Aorta (tissue), 5 donors: ENCODE data around the gene MCM7. TPM values are rescaled to one million over a fixed set of nuclear protein-coding genes. Genes with fewer than 3 reads are reported as not detected.

ENCODE experiments used
- ATAC-seq: fragments of 200-7000 bp; cut with Tn5 transposase; one replicate; pipeline ENCODE4 v1.9.1; 2022; ENCODE audit warnings: moderate library complexity; ENCODE audit not compliant: low FRiP score
- DNase-seq, 2 donors: peaks; one replicate each; pipeline ENCODE4 v3.0.0-alpha.2; 2020
- H3K27ac ChIP-seq, 2 donors: one replicate each; pipeline ENCODE4 v1.5.1; 2013; ENCODE audit warnings: low read length in 2 of 2, mild to moderate bottlenecking in 2 of 2, moderate library complexity in 2 of 2, control low read depth in 1 of 2, inconsistent platforms in 1 of 2, low read depth in 1 of 2
- H3K27me3 ChIP-seq, 2 donors: one replicate each; pipeline ENCODE4 v1.6.1; 2013; ENCODE audit warnings: control low read depth in 1 of 2, low read length in 1 of 2, mild to moderate bottlenecking in 1 of 2, moderate library complexity in 1 of 2; ENCODE audit not compliant: insufficient read depth in 2 of 2, control insufficient read depth in 1 of 2
- H3K36me3 ChIP-seq, 2 donors: one replicate each; pipeline ENCODE4 v1.6.1; 2013; ENCODE audit warnings: control low read depth in 1 of 2, low read length in 1 of 2, mild to moderate bottlenecking in 1 of 2; ENCODE audit not compliant: insufficient read depth in 2 of 2, control insufficient read depth in 1 of 2
- H3K4me1 ChIP-seq, 2 donors: one replicate each; pipeline ENCODE4 v1.6.1; 2013; ENCODE audit warnings: low read length in 2 of 2, control low read depth in 1 of 2, mild to moderate bottlenecking in 1 of 2, moderate library complexity in 1 of 2; ENCODE audit not compliant: insufficient read depth in 2 of 2, control insufficient read depth in 1 of 2
- H3K4me3 ChIP-seq, 2 donors: one replicate each; pipeline ENCODE4 v1.5.1; 2013; ENCODE audit warnings: low read length in 2 of 2, control low read depth in 1 of 2, mild to moderate bottlenecking in 1 of 2
- H3K9me3 ChIP-seq: one replicate; pipeline ENCODE4 v1.6.1; 2013; ENCODE audit warnings: mild to moderate bottlenecking, low read length; ENCODE audit not compliant: control insufficient read depth
- WGBS, 2 donors: extraction: QIAGEN DNeasy Blood & Tissue Kit; methylation state at CpG; one replicate each; pipeline ENCODE4 v1.1.7; 2013; 5-methylcytosine and 5-hydroxymethylcytosine counted together
- intact Hi-C, 2 donors: fragments of 100-400 bp; cut with DNase I; formaldehyde crosslinking; loops; one replicate each; pipeline versions ENCODE4 v1.14.2 to v1.15.0; 2022
- polyA plus RNA-seq, 2 donors: library from polyadenylated mRNA; stranded (reverse); fragments of 200-250 nt; gene quantifications; one replicate each; pipeline ENCODE4 v1.2.3, GENCODE V29; 2013
- total RNA-seq, 2 donors: library from RNA; stranded (reverse); fragmentation: NEBNext Ultra II Directional; extraction: Animal tissue kit (Norgen Biotek cat#: 25700); gene quantifications; one replicate each; pipeline ENCODE4 v1.2.1, GENCODE V29; 2021
- donor health status: healthy with polysubstance abuse.
- donor health status: Bipolar disorder and iron deficiency.
- donor health status: DM: no; HTN: no; CAD: no.
- donor health status: DM: no; HTN: no; CAD: no.
- donor health status: DM: yes; HTN: yes; CAD: no.

Gene MCM7
- total and polyA plus RNA-seq, 4 donors, result 27.1 to 90.8 (median 46.5) TPM

- intact Hi-C loops, result loop anchor here in 1 of 2 donors (5.0 kb wide), 1 partner anchor 41 kb away; the partner anchor contains the start of gene ZSCAN21
Observed at GRCh38 chr7:100088095-100088620, 13.0 kb downstream of the MCM7 start.

GRCh38 chr7:100087055-100087750, 14.0 kb downstream of the MCM7 start:
- H3K27me3 ChIP-seq, result no peaks in the 10 kb centered on the region
- H3K4me1 ChIP-seq, result no peaks in the 10 kb centered on the region
- intact Hi-C loops, result loop anchor here in 1 of 2 donors (5.0 kb wide), 1 partner anchor 40 kb away; the partner anchor contains the start of gene ZSCAN21
- H3K9me3 ChIP-seq, result no peaks in the 10 kb centered on the region
- no peak overlapping the region for H3K4me3 ChIP-seq
- 71 to 73% methylated on average over 10 of the region's 10 CpGs for WGBS, 2 donors
- DNase-seq (no peak), ATAC-seq (no peak)
- H3K36me3 ChIP-seq, result peaks cover 0 to 8% of the 10 kb centered on the region in 2 donors
- no peak overlapping the region for H3K27ac ChIP-seq

More at GRCh38 chr7:100088095-100088620, 13.0 kb downstream of the MCM7 start:
- Histone ChIP-seq H3K36me3 (peaks cover 0 to 8% of the 10 kb centered on the region in 2 donors), H3K27me3 (no peaks in the 10 kb centered on the region), H3K4me3 (peak overlapping the region in 1 of 2 donors; percentile 64), H3K27ac (peak overlapping the region in 1 of 2 donors; percentile 4), H3K4me1 (no peaks in the 10 kb centered on the region), H3K9me3 (no peaks in the 10 kb centered on the region)
- DNase-seq, result no peak
- WGBS, 2 donors, result 68 to 72% methylated on average over 11 of the region's 11 CpGs
- no peak for ATAC-seq

- DNase-seq (no peak), ATAC-seq (no peak)
- H3K27ac ChIP-seq, result no peak overlapping the region
- no peaks in the 10 kb centered on the region for H3K27me3 ChIP-seq
- intact Hi-C loops, result loop anchor here in 1 of 2 donors (5.0 kb wide), 1 partner anchor 38 kb away; the partner anchor contains the start of gene ZSCAN21
- no peaks in the 10 kb centered on the region for H3K9me3 ChIP-seq
- H3K36me3 ChIP-seq, result no peaks in the 10 kb centered on the region
- no peak overlapping the region for H3K4me3 ChIP-seq
- H3K4me1 ChIP-seq, result no peaks in the 10 kb centered on the region
- 62 to 66% methylated on average over 3 of the region's 3 CpGs for WGBS, 2 donors
Observed at GRCh38 chr7:100085515-100085914, 15.7 kb downstream of the MCM7 start.

- DNase-seq, result no peak
- Histone ChIP-seq H3K27ac (no peak overlapping the region), H3K4me1 (no peaks in the 10 kb centered on the region), H3K27me3 (no peaks in the 10 kb centered on the region), H3K9me3 (no peaks in the 10 kb centered on the region), H3K36me3 (no peaks in the 10 kb centered on the region), H3K4me3 (no peak overlapping the region)
- WGBS, 2 donors, result 58 to 61% methylated on average over 4 of the region's 4 CpGs
- intact Hi-C loops, result loop anchor here in 1 of 2 donors (5.0 kb wide), 1 partner anchor 91 kb away; no protein-coding TSS in a partner anchor
- ATAC-seq, result no peak
Observed at GRCh38 chr7:100082978-100083377, 18.2 kb downstream of the MCM7 start.

- H3K9me3 ChIP-seq, result no peaks in the 10 kb centered on the region
- ATAC-seq (peak; percentile 98), DNase-seq (peak; percentile 99)
- H3K27me3 ChIP-seq, result no peaks in the 10 kb centered on the region
- intact Hi-C loops, result loop anchor here in 1 of 2 donors (5.0 kb wide), 1 partner anchor 89 kb away; no protein-coding TSS in a partner anchor
- no peaks in the 10 kb centered on the region for H3K4me1 ChIP-seq
- peak within 1 kb of the TSS; percentile 61 to 83 for H3K4me3 ChIP-seq
- peaks cover 0 to 3% of the 10 kb centered on the region in 2 donors for H3K36me3 ChIP-seq
- H3K27ac ChIP-seq, result peak within 1 kb of the TSS in 1 of 2 donors; percentile 26
- WGBS, 2 donors, result 0 to 1% methylated on average over 54 to 55 of the region's 55 CpGs
Observed at GRCh38 chr7:100081535-100082102, 19.6 kb downstream of the MCM7 start, which contains the start of gene ZNF3. TSS of gene ZNF3 (minus strand) at chr7:100081723. CDS start at chr7:100077357, 4,366 bp downstream.

- ATAC-seq (no peak), DNase-seq (no peak)
- intact Hi-C loops, result loop anchor here in 1 of 2 donors (5.0 kb wide), 1 partner anchor 89 kb away; no protein-coding TSS in a partner anchor
- Histone ChIP-seq H3K4me3 (peak overlapping the region; percentile 61 to 83), H3K4me1 (no peaks in the 10 kb centered on the region), H3K36me3 (peaks cover 0 to 3% of the 10 kb centered on the region in 2 donors), H3K9me3 (no peaks in the 10 kb centered on the region), H3K27ac (peak overlapping the region in 1 of 2 donors; percentile 26), H3K27me3 (no peaks in the 10 kb centered on the region)
- 1% methylated on average over 34 of the region's 34 CpGs for WGBS, 2 donors
Observed at GRCh38 chr7:100080907-100081534, 20.2 kb downstream of the MCM7 start.

DNA sequence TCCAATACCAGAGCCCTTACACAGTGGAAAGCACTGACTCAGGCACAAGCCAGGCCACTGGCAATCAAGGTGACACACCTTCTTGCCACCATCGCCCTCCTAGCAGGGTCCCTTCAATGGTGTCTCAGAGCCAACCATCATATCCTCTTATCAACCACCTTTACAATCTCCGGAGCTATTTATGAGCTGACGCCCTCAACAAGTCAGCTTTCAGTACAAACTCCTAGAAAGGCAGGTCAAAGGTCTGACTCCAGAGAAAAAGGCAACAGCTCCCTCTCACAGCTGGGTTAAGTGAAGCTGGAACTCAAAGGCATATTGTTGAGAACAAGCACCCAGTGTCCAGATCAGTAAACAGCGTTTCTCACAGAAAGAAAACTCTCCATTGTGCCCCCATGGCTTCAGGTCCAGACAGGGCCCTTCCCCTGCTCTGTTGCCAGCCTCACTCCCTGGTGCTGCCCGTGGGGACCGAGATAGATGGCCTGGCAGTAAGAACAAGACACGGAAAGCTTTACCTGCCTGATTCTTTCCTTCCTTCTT, 22.1 kb downstream of the MCM7 start:
- intact Hi-C loops, result no loop called here
- no peak overlapping the region for H3K27ac ChIP-seq
- no peak overlapping the region for H3K4me3 ChIP-seq
- peaks cover 3 to 7% of the 10 kb centered on the region in 2 donors for H3K36me3 ChIP-seq
- DNase-seq (no peak), ATAC-seq (no peak)
- no peaks in the 10 kb centered on the region for H3K9me3 ChIP-seq
- no peaks in the 10 kb centered on the region for H3K4me1 ChIP-seq
- H3K27me3 ChIP-seq, result no peaks in the 10 kb centered on the region
- 64 to 70% methylated on average over 6 to 7 of the region's 7 CpGs for WGBS, 2 donors

- ATAC-seq (no peak), DNase-seq (no peak)
- peaks cover 2% of the 10 kb centered on the region for H3K9me3 ChIP-seq
- H3K27ac ChIP-seq, result no peak overlapping the region
- WGBS, 2 donors, result 93 to 99% methylated on average over 4 of the region's 4 CpGs
- peaks cover 15 to 18% of the 10 kb centered on the region in 2 donors for H3K36me3 ChIP-seq
- H3K27me3 ChIP-seq, result no peaks in the 10 kb centered on the region
- intact Hi-C loops, result no loop called here
- H3K4me1 ChIP-seq, result no peaks in the 10 kb centered on the region
- no peak overlapping the region for H3K4me3 ChIP-seq
Observed at GRCh38 chr7:100077205-100077604, 24.0 kb downstream of the MCM7 start.
